ENCODE results near the gene BCAP29.
"Not testable (repeated sequence)": the region's sequence is repeated elsewhere in the genome, so short reads cannot be mapped to it uniquely, and the experiment has no call there.

BCAP29 gene

GRCh38 chr7:107579885-107580715 is at the start of gene BCAP29:
Gene BCAP29, plus strand, starts transcription at chr7:107580246. Its CDS starts 527 bp downstream, at chr7:107580773.
- DNase-seq = peak; percentile 29 to 76

GRCh38 chr7:107530751-107531150 is 49.3 kb upstream of the BCAP29 start:
- no peak for DNase-seq

- DNase-seq = no peak
Measured at GRCh38 chr7:107534139-107534538, 45.9 kb upstream of the BCAP29 start.

GRCh38 chr7:107537228-107537627 is 42.8 kb upstream of the BCAP29 start:
- not testable (repeated sequence) for DNase-seq

GRCh38 chr7:107538001-107538400 is 42.0 kb upstream of the BCAP29 start:
- DNase-seq = no peak

GRCh38 chr7:107543338-107543993 is 36.6 kb upstream of the BCAP29 start:
- DNase-seq = no peak

GRCh38 chr7:107544848-107545591 is 35.0 kb upstream of the BCAP29 start:
- DNase-seq = no peak

- no peak for DNase-seq
Measured at GRCh38 chr7:107551936-107552335, 28.1 kb upstream of the BCAP29 start.

GRCh38 chr7:107555893-107556292 is 24.2 kb upstream of the BCAP29 start:
- DNase-seq = no peak

- no peak for DNase-seq
Measured at GRCh38 chr7:107559864-107560263, 20.2 kb upstream of the BCAP29 start.

- peak in 1 of 2 donors; percentile 77 for DNase-seq
Measured at GRCh38 chr7:107560898-107561516, 19.0 kb upstream of the BCAP29 start.

- DNase-seq = no peak
Measured at GRCh38 chr7:107563081-107563774, 16.8 kb upstream of the BCAP29 start.

- peak; percentile 23 to 61 for DNase-seq
Measured at GRCh38 chr7:107563775-107564552, 16.1 kb upstream of the BCAP29 start, which contains the start of the genes COG5 and DUS4L. Gene COG5, minus strand, starts transcription at chr7:107563920. Its CDS starts 24 bp downstream, at chr7:107563896. Gene DUS4L, plus strand, starts transcription at chr7:107563971. Its CDS starts 3,100 bp downstream, at chr7:107567071.

- no peak for DNase-seq
Measured at GRCh38 chr7:107564553-107565298, 15.3 kb upstream of the BCAP29 start.

- no peak for DNase-seq
Measured at GRCh38 chr7:107570298-107570697, 9.7 kb upstream of the BCAP29 start.

GRCh38 chr7:107573537-107573936 is 6.5 kb upstream of the BCAP29 start:
- DNase-seq = no peak

- no peak for DNase-seq
Measured at GRCh38 chr7:107579554-107579884, 527 bp upstream of the BCAP29 start.

- DNase-seq = no peak
Measured at GRCh38 chr7:107580716-107581383, 804 bp downstream of the BCAP29 start.

GRCh38 chr7:107581387-107582013 is 1.5 kb downstream of the BCAP29 start:
- DNase-seq = no peak

GRCh38 chr7:107582875-107583274 is 2.8 kb downstream of the BCAP29 start:
- DNase-seq = no peak

Measured in bone marrow (tissue), 2 donors.